DMS 273 treated with DMSO at 0.1 percent for 48 hours (cell line): ENCODE data around the gene EARS2.
"Not testable (repeated sequence)": the region's sequence is repeated elsewhere in the genome, so short reads cannot be mapped to it uniquely, and the experiment has no call there.

Source experiments
- DNase-seq: peaks from one replicate; lab custom pipeline; 2025; lab: John Stamatoyannopoulos, UW

The EARS2 gene

GRCh38 chr16:23567602-23568001 is 10.5 kb upstream of the EARS2 start:
- no peak for DNase-seq

GRCh38 chr16:23566724-23567123 is 9.6 kb upstream of the EARS2 start:
- no peak for DNase-seq

DNA sequence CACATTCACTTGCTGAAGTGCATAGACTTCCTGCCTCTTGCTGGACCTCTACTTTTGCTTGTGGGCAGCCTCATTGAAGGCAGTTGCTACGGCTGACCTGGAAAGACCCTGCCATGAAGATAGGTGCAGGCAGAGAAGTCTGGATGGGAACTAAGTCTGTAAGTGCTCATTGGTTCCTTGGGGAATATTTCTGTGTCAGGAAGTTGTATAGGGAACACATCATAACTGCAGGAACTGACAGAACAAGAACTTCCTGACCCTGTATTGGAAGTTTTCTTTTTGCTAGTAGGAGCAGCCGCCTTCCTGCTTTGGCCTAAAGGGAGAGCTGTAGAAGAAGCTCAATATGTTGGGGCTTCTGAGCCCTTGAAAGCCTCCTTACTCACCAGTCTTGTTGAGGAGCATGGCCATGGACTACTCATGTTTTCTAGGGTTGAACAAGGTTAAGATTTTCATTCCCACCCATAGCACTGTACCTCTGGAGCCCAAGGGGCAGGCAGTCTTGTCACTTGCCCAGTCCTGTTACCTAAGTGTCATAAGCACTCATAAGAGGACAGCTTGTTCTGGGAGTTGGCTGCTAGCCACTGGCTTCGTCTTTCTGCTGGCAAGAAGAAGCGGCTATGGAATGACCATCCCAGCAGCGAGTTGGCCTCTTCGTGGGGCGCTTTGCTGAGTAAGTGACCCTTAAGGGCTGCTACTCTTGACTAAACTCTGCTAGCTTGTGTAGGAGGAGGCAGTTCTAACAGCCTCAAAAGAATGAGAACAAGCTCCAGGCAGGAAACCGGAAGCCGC is 7.6 kb upstream of the EARS2 start:
- no peak for DNase-seq

DNA sequence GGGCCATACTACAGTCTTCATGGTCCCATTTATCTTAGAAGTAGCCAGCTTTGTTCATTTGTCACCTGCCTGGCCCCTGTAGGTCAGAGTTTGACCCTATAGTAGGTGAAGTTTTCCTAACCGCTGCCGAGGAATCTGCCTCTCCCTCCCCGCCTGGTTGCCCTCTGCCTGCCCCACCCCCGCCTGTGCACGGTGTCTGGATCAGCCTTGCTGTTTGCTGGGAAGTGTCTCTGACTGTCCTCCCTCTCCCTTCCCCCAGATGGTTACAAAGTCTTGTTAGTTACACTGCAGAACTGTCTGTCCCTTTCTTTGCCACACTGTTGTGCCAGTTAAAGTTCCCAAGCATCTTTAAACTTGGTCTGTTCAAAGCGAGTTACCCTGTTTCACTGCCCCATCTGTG is 6.0 kb upstream of the EARS2 start:
- no peak for DNase-seq

- DNase-seq = no peak
Measured at GRCh38 chr16:23562505-23562904, 5.4 kb upstream of the EARS2 start.

GRCh38 chr16:23561586-23561985 is 4.4 kb upstream of the EARS2 start:
- DNase-seq = no peak

DNA sequence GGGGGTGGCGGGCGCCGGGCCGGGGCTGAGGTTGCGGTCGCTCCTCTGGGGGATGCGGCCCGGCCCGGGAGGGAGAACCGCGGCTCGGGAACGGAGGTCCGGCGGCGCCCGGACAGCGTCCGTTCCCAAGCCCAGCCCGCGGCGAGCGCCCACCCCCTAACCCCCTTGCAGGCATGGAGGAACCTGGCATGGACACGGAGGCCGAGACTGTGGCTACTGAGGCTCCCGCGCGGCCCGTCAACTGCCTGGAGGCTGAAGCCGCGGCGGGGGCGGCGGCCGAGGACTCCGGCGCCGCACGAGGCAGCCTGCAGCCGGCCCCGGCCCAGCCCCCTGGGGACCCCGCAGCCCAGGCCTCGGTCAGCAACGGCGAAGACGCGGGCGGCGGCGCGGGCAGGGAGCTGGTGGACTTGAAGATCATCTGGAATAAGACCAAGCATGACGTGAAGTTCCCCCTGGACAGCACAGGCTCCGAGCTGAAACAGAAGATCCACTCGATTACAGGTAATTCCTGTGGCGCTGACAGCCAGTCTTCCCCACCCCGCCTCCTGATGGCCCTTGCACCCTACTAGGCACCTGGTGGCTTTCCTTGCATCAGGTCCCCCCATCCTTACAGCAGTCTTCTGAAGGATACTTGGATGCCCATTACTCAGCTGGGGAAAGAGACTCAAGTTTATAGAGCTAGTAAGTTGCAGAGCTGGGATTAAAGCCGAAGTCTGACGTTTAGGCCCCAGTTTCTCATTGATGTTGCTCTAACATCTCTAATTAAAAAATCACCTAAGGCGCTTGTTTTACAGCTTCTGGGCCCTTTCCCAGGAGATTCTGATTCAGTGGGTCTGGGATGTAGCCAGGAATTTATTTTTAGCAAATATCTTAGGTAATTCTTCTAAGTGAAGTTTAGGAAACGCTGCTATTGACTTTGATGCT is 891 bp upstream of the EARS2 start:
- no peak for DNase-seq

- no peak for DNase-seq
Measured at GRCh38 chr16:23554536-23554935, 2.6 kb downstream of the EARS2 start.

- DNase-seq = no peak
Measured at GRCh38 chr16:23552161-23552560, 5.0 kb downstream of the EARS2 start.

DNA sequence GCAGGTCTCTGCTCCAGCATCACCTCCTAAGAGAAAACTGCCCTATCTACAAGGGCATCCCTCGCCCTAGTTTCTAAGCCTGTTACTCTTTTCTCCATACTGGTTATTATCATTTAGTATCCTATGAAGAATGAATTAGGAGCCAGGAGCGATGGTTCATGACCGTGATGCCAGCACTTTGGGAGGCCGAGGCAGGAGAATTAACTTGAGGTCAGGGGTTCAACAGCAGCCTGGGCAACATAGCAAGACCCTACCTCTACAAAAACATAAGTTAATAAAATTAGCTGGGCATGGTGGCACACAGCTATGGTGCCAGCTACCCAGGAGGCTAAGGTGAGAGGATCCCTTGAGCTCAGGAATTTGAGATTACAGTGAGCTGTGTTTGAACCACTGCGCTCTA is 7.2 kb downstream of the EARS2 start:
- DNase-seq = no peak

DNA sequence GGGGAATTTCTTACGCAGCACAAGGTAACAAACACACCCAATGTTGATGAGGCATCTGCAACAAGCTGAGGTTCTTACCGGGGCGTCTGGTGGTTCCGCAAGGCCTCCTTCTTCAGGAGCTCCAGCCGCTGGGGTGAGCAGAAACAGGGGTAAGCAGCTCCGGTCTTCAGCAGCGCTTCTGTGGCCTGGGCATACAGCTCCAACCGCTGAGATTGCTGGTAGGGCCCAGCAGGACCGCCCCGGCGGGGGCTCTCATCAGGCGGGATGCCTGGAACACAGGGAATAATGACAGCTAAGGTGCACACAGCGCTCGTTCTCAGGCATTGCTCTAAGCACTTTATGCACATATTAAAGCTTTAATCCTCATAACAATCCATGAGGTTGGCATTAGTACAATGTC is 12.7 kb downstream of the EARS2 start:
- no peak for DNase-seq

- DNase-seq = not testable (repeated sequence)
Measured at GRCh38 chr16:23540817-23541178, 16.4 kb downstream of the EARS2 start.

DNA sequence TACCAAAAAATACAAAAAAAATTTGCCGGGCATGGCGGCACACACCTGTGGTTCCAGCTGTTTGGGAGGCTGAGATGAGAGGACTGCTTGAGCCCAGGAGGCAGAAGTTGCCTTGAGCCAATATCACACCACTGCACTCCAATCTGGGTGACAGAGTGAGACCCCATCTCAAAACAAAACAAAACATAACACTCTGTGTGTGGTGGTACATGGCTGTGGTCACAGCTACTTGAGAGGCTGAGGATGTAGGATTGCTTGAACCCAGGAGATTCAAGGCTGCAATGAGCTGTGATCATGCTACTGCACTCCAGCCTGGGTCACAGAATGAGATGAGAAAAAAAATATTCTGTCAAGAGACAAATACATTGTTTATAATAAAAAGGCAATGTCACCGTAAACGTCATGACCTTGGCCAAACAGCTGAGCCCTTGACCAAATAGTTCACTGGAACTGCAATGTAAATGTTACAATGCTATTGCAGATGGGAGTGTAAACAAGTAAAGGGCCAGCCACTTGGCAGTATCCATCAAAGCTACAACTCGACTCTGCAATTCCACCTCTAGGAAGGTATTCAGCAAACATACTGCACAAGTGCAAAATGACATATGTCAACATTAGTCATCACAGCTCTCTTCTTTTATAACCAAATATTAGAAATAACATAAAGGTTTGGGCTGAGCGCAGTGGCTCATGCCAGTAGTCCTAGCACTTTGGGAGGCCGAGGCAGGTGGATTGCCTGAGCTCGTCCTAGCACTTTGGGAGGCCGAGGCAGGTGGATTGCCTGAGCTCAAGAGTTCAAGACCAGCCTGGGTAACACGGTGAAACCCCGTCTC is 16.9 kb downstream of the EARS2 start:
- no peak for DNase-seq

- DNase-seq = no peak
Measured at GRCh38 chr16:23538919-23539278, 18.3 kb downstream of the EARS2 start.

- no peak for DNase-seq
Measured at GRCh38 chr16:23537390-23537789, 19.8 kb downstream of the EARS2 start.

GRCh38 chr16:23535901-23536300 is 21.2 kb downstream of the EARS2 start:
- DNase-seq = no peak

- DNase-seq = no peak
Measured at GRCh38 chr16:23534868-23535860, 22.0 kb downstream of the EARS2 start.

GRCh38 chr16:23532448-23532847 is 24.7 kb downstream of the EARS2 start:
- DNase-seq = no peak

DNA sequence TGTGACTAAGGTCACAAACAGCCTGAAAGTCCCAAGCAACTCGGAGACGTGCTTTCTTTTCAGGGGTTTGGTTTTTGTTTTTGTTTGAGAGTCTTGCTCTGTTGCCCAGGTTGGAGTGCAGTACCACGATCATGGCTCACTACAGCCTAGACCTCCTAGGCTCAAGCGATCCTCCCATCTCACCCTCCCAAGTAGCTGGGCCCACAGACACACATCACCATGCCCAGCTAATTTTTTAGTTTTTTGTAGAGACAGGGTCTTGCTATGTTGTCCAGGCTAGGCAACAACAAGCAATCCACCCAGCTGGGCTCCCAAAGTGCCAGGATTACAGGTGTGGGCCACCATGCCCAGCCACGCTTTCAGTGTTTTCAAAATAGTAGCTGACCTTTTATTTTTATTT is 27.1 kb downstream of the EARS2 start:
- DNase-seq = no peak

DNA sequence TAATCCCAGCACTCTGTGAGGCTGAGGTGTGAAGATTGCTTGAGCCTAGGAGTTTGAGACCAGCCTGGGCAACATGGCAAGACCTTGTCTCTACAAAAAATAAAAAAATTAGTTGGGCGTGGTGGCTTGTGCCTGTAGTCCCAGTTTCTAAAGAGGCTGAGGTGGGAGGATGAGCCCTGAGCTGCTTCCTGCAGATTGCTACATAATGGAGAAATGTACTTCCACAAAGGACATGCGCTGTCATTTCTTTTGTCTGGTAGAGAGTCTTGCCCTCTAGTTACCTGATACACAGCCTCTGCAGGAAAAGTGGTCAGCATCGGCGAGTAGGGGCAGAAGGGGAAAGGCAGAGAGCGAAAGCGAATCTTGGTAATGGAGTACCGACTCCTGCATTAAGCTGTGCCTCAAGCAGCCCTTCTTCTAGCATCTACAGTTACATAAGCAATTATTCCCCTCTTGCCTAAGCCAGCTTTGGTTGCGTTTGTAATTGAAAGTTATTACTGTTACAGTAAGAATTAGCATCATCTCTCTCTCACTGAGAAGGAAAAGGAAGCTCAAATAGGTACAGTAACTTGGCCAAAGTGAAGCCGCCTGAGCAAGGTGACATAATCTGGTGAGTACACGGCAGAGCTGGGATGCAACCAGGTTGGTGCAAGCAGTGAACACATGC is 28.4 kb downstream of the EARS2 start:
- no peak for DNase-seq
